HG02884 (cell line): Measurements from ENCODE around the gene DCAF8.
"Not testable (repeated sequence)": the region's sequence is repeated elsewhere in the genome, so short reads cannot be mapped to it uniquely, and the experiment has no call there.

Experiments used
- ATAC-seq: cut with Tn5 transposase; IDR thresholded peaks from one replicate; pipeline ENCODE4 v1.9.1; 2021; ENCODE audit warnings: mild to moderate bottlenecking, moderate library complexity; ENCODE audit not compliant: unreplicated experiment

DCAF8 gene

DNA sequence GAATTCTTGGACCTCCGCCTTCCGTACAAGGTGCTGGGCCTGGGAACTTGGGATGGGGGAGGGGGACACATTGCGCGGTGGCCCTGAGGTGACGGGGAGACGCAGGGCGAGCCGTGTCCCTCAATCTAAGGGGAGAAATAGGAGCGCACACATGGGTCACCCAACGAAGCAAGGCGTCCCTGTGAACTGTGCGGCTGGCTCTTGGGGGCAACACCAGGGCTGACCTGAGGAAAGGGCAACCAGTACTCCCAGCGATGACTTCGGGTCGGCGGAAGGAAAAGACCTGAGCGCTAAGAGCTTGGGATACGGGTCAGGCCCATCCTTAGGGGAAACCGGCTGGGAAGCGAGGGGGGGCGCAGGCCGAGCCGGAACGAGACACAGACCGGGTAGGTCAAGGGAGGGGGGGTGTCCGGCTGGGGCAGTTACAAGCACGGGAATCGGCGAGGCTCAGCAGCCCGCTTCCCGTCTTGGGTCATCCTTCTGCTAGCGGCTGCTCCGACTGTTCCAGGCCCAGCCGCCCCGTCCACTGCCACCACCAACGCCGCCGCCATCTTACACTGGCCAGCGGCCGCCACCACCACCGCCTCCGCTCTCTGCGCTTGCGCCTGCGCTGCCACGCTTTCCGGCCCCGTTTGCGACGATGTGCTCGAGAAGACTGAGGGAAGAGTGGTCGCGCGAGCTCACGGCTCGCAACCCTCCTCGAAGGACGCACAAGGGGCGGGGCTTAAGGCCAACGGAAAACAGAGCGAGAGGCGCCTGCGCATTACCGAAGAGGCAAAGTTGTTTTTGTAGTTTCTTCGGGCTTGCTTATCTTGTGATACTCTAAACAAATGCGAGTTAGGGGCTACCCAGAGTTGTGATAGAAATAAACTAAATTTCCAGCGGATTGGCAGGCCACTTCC is at the start of gene DCAF8:
Gene DCAF8 (minus strand): TSS at position 657 of the 902 bp plus-strand sequence. CDS start 18,541 bp downstream, outside the sequence.
- ATAC-seq: peak; percentile 77

DNA sequence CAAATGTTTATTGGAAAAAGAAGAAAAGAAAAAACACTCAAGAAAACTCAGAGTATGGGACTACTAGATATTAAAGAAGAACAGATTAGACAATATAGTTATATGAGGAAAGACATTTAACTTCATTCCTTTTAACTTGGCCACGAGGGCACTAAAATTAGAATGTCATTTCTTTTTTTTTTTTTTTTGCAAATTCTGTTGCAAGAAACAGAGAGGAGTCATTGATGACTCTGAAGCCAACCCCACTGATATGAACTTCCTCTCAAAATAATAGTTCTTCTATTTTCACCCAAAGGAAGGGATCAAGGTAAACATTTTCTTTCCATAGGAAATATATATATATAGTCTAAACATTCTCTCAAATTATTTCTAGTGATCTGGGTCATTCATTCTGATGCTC is 47.2 kb upstream of the DCAF8 start:
- ATAC-seq: no peak

DNA sequence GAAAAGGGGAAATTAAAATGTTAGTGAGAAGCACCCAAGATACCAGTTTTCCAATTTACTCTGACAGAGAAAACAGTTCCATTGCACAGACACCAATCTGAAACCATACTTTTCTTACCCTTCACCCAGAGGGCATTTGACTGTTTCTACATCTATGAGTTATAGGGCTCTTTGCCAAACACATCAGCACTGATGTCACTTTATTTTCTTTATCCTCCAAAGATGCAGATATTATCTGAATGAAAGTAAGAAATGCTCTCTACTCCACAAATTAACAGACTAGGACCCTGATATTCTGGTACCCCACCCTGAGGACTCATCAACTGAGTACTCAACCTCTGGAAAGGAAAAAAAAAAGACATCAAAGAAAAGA is 46.8 kb upstream of the DCAF8 start:
- no peak for ATAC-seq

DNA sequence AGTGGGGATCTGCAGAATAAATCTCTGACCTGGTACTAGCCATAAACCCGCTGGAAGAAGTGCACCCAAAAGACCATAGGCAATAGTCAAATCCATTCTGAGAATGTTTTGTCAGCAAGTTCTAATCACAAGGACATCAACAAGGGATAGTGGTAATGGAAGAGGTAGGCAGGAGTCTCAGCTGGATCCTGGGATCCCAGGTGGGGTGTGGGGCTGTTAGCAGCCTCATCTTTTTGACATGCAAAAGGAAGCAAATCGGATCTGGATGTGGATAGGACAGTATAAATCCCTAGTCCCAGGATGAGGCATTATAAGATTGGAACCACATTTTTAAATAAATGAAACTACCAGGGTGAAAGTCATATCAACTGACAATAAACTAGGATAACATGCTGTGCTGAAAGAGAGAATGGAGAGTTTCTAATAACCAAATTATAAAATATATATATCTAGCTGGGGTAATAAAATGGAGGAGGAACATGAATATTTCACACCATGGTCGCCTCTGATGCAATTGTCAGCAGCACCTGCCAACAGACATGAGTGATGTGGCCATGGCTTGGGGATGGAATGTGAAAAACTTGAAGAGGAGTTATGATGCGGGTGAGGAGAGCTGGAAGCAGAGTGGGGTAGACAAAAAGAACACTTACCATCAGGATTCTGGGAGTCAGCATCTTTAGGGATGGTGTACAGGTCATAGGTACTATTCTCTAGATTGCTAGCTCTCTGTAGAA is 46.3 kb upstream of the DCAF8 start:
- ATAC-seq: no peak

GRCh38 chr1:160307118-160307791 is 44.9 kb upstream of the DCAF8 start:
- ATAC-seq: no peak

GRCh38 chr1:160300173-160300572 is 37.8 kb upstream of the DCAF8 start:
- ATAC-seq: no peak

GRCh38 chr1:160296036-160296435 is 33.7 kb upstream of the DCAF8 start:
- ATAC-seq: no peak

GRCh38 chr1:160293020-160293968 is 30.9 kb upstream of the DCAF8 start:
- no peak for ATAC-seq

- no peak for ATAC-seq
Observed at GRCh38 chr1:160291248-160292220, 29.2 kb upstream of the DCAF8 start.

GRCh38 chr1:160287769-160288168 is 25.4 kb upstream of the DCAF8 start:
- not testable (repeated sequence) for ATAC-seq

- no peak for ATAC-seq
Observed at GRCh38 chr1:160285506-160285905, 23.2 kb upstream of the DCAF8 start.

DNA sequence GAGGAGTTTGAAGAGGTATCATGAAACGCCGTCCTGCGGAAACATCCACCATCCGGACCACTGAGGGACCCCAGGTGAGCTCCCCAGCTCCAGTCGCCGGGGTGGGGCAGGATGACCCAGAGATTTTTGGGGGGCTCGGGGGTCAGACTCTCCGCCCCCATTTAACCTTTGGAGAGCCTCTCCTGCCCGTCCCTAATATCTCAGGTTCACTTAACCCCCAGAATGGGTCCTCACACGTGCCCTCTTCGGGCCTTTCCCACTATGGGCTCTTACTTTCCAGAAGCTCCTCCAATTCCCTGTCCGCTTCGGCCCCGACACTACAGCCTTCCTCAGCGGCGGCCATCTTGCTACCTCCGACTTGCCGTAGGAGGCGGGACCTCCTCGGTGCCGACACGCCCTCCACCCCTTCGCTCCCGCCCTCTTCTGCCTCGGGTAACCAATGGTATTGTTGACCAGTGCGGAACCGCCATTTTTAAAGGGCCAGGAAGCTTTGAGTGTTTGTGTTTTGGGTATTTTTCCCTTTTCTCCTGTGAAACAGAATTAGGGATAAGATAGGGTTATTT is 22.5 kb upstream of the DCAF8 start, which contains the start of gene PEX19:
Gene PEX19 (minus strand): TSS at position 352 of the 563 bp plus-strand sequence. CDS start 9 bp downstream, at position 343.
- peak; percentile 97 for ATAC-seq

- ATAC-seq: no peak
Observed at GRCh38 chr1:160284220-160284781, 22.0 kb upstream of the DCAF8 start.

DNA sequence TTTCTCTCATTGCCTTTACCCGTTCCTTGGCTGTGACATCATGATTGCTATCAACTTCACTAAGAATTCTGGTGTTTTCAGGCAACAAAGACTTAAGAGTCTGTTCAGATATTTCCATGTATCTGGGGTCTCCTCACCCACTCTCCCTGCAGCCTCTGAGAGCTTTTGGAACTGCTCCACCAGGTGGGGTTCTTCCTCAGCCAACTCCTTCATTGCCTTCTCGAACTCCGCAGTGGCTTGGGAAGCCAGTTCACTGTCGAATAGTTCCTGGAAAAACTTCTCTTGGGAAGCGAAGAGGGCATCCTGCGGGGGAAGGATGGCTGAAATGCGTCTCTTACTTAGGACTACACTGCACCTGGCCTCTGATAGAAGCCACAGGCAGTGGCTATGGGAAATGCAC is 20.5 kb upstream of the DCAF8 start:
- no peak for ATAC-seq

GRCh38 chr1:160277987-160278386 is 15.6 kb upstream of the DCAF8 start:
- no peak for ATAC-seq

- no peak for ATAC-seq
Observed at GRCh38 chr1:160277330-160277729, 15.0 kb upstream of the DCAF8 start.

GRCh38 chr1:160271025-160271424 is 8.7 kb upstream of the DCAF8 start:
- no peak for ATAC-seq

GRCh38 chr1:160267284-160267991 is 5.1 kb upstream of the DCAF8 start:
- no peak for ATAC-seq
